Neuronal stem cell (in vitro differentiated cells): Measurements from ENCODE around the gene TESMIN.

Experiments used
- DNase-seq: peaks from one replicate; pipeline ENCODE4 v3.0.0-alpha.2; 2013; ENCODE audit warnings: low spot score
- H2AFZ ChIP-seq: one replicate; pipeline ENCODE4 v1.6.1; 2013; ENCODE audit warnings: mild to moderate bottlenecking, low read length, inconsistent platforms
- H2AK5ac ChIP-seq: 2 replicates; pipeline ENCODE4 v1.6.1; 2013; ENCODE audit warnings: low read depth, mild to moderate bottlenecking, inconsistent platforms, low read length, moderate library complexity, mixed read lengths
- H2BK120ac ChIP-seq: 2 replicates; pipeline ENCODE4 v1.6.1; 2013; ENCODE audit warnings: low read depth, mild to moderate bottlenecking, inconsistent platforms, low read length, moderate library complexity, mixed read lengths
- H2BK12ac ChIP-seq: one replicate; pipeline ENCODE4 v1.6.1; 2013; ENCODE audit warnings: low read length, inconsistent platforms
- H2BK15ac ChIP-seq: 2 replicates; pipeline ENCODE4 v1.6.1; 2013; ENCODE audit warnings: mild to moderate bottlenecking, low read length, inconsistent platforms, mixed read lengths
- H2BK5ac ChIP-seq: one replicate; pipeline ENCODE4 v1.6.1; 2013; ENCODE audit warnings: inconsistent platforms, mild to moderate bottlenecking, low read length, moderate library complexity
- H3K14ac ChIP-seq: one replicate; pipeline ENCODE4 v1.6.1; 2013; ENCODE audit warnings: low read length, inconsistent platforms
- H3K18ac ChIP-seq: 2 replicates; pipeline ENCODE4 v1.6.1; 2013; ENCODE audit warnings: low read length, inconsistent platforms
- H3K23ac ChIP-seq: 2 replicates; pipeline ENCODE4 v1.6.1; 2013; ENCODE audit warnings: low read depth, mild to moderate bottlenecking, mixed read lengths, low read length, inconsistent platforms; ENCODE audit not compliant: poor library complexity
- H3K27ac ChIP-seq: replicated peaks from 3 replicates; pipeline ENCODE4 v1.5.1; 2013; ENCODE audit warnings: low read length, inconsistent platforms
- H3K27me3 ChIP-seq, 3 experiments: 2 replicates each; pipeline ENCODE4 v1.6.1; 2013; ENCODE audit warnings: low read length in 3 of 3, mild to moderate bottlenecking in 2 of 3, inconsistent platforms in 1 of 3, low read depth in 1 of 3, mixed read lengths in 1 of 3, moderate library complexity in 1 of 3; ENCODE audit not compliant: control insufficient read depth in 3 of 3, insufficient read depth in 3 of 3
- H3K36me3 ChIP-seq, 2 donors: replicated peaks in 1 of 2; 2 replicates each; pipeline ENCODE4 v1.6.1; 2013; ENCODE audit warnings: low read length in 2 of 2; ENCODE audit not compliant: control insufficient read depth in 2 of 2, insufficient read depth in 2 of 2
- H3K4ac ChIP-seq: 2 replicates; pipeline ENCODE4 v1.6.1; 2013; ENCODE audit warnings: inconsistent platforms, mild to moderate bottlenecking, low read length, moderate library complexity
- H3K4me1 ChIP-seq, 2 donors: 1 replicate in 1 of 2; 2 replicates in 1 of 2; pipeline ENCODE4 v1.6.1; 2013; ENCODE audit warnings: low read length in 2 of 2, low read depth in 1 of 2; ENCODE audit not compliant: control insufficient read depth in 2 of 2, insufficient read depth in 1 of 2
- H3K4me2 ChIP-seq: one replicate; pipeline ENCODE4 v1.6.1; 2013; ENCODE audit warnings: mild to moderate bottlenecking, low read length, inconsistent platforms; ENCODE audit not compliant: insufficient read depth, poor library complexity, severe bottlenecking
- H3K4me3 ChIP-seq, 2 donors: 2 replicates each; pipeline ENCODE4 v1.5.1; 2013; ENCODE audit warnings: low read length in 2 of 2, mild to moderate bottlenecking in 2 of 2, inconsistent platforms in 1 of 2, moderate library complexity in 1 of 2
- H3K79me1 ChIP-seq: one replicate; pipeline ENCODE4 v1.6.1; 2013; ENCODE audit warnings: low read depth, mild to moderate bottlenecking, inconsistent platforms, low read length, moderate library complexity
- H3K9ac ChIP-seq: one replicate; pipeline ENCODE4 v1.6.1; 2013; ENCODE audit warnings: mild to moderate bottlenecking, low read depth, low read length, inconsistent platforms; ENCODE audit not compliant: poor library complexity
- H3K9me3 ChIP-seq, 2 donors: replicated peaks in 1 of 2; 2 replicates each; pipeline versions ENCODE3 to v1.6.1; 2013; ENCODE audit warnings: low read length in 2 of 2, mild to moderate bottlenecking in 2 of 2, inconsistent platforms in 1 of 2, low read depth in 1 of 2, mixed read lengths in 1 of 2, moderate library complexity in 1 of 2; ENCODE audit not compliant: control insufficient read depth in 2 of 2, insufficient read depth in 1 of 2
- H4K8ac ChIP-seq: one replicate; pipeline ENCODE4 v1.6.1; 2013; ENCODE audit warnings: low read depth, mild to moderate bottlenecking, inconsistent platforms, low read length, moderate library complexity
- H4K91ac ChIP-seq: one replicate; pipeline ENCODE4 v1.6.1; 2013; ENCODE audit warnings: low read length, low read depth, mild to moderate bottlenecking, inconsistent platforms; ENCODE audit not compliant: poor library complexity
- WGBS, 2 donors: extraction: QIAGEN DNeasy Blood & Tissue Kit; methylation state at CpG; one replicate each; pipeline ENCODE4 v1.1.7; 2013; ENCODE audit warnings: missing lambda C conversion rate in 2 of 2, mixed read lengths in 1 of 2; ENCODE audit not compliant: insufficient read length in 2 of 2, insufficient replicate concordance in 1 of 2; ENCODE audit errors: extremely low coverage in 2 of 2; 5-methylcytosine and 5-hydroxymethylcytosine counted together

The TESMIN gene

GRCh38 chr11:68663482-68664010, 87.8 kb downstream of the TESMIN start:
- H3K27me3 ChIP-seq: peaks cover 0 to 10% (median 0%) of the 10 kb centered on the region in 3 experiments
- peak overlapping the region in 1 of 2 donors; percentile 1 for H3K4me3 ChIP-seq
- H3K14ac ChIP-seq: no peak overlapping the region
- H3K23ac ChIP-seq: peak overlapping the region; percentile 68
- H2BK15ac ChIP-seq: no peak overlapping the region
- H2AK5ac ChIP-seq: peak overlapping the region; percentile 53
- no peak overlapping the region for H3K27ac ChIP-seq
- peaks cover 0 to 2% of the 10 kb centered on the region in 2 donors for H3K9me3 ChIP-seq
- no peak overlapping the region for H3K18ac ChIP-seq
- H3K9ac ChIP-seq: no peak overlapping the region
- no peaks in the 10 kb centered on the region for H3K4me1 ChIP-seq
- DNase-seq: no peak
- no CpG with 5 or more reads among the region's 18 CpGs for WGBS, 2 donors
- H3K4ac ChIP-seq: no peak overlapping the region
- no peaks in the 10 kb centered on the region for H3K36me3 ChIP-seq
- H2AFZ ChIP-seq: no peak overlapping the region
- no peak overlapping the region for H4K91ac ChIP-seq
- H4K8ac ChIP-seq: no peak overlapping the region
- no peak overlapping the region for H2BK12ac ChIP-seq
- H3K79me1 ChIP-seq: no peaks in the 10 kb centered on the region
- no peak overlapping the region for H2BK120ac ChIP-seq
- H3K4me2 ChIP-seq: no peak overlapping the region
- H2BK5ac ChIP-seq: no peak overlapping the region

GRCh38 chr11:68661697-68662603, 89.4 kb downstream of the TESMIN start:
- H4K91ac ChIP-seq: no peak overlapping the region
- no peak overlapping the region for H2AFZ ChIP-seq
- no peaks in the 10 kb centered on the region for H3K79me1 ChIP-seq
- no peak overlapping the region for H2BK12ac ChIP-seq
- H3K36me3 ChIP-seq: no peaks in the 10 kb centered on the region
- no peak overlapping the region for H3K27ac ChIP-seq
- no peak overlapping the region for H4K8ac ChIP-seq
- peaks cover 0 to 13% (median 0%) of the 10 kb centered on the region in 3 experiments for H3K27me3 ChIP-seq
- H3K4me1 ChIP-seq: no peaks in the 10 kb centered on the region
- peak overlapping the region; percentile 34 for H2BK5ac ChIP-seq
- H3K4me3 ChIP-seq: no peak overlapping the region
- no peak overlapping the region for H3K18ac ChIP-seq
- H3K9ac ChIP-seq: no peak overlapping the region
- no CpG with 5 or more reads among the region's 18 CpGs for WGBS, 2 donors
- no peak overlapping the region for H3K4me2 ChIP-seq
- no peak overlapping the region for H2BK15ac ChIP-seq
- peak overlapping the region; percentile 28 for H2AK5ac ChIP-seq
- H3K14ac ChIP-seq: no peak overlapping the region
- no peak overlapping the region for H3K4ac ChIP-seq
- H3K9me3 ChIP-seq: peaks cover 0 to 2% of the 10 kb centered on the region in 2 donors
- H3K23ac ChIP-seq: no peak overlapping the region
- no peak overlapping the region for H2BK120ac ChIP-seq
- no peak for DNase-seq

DNA sequence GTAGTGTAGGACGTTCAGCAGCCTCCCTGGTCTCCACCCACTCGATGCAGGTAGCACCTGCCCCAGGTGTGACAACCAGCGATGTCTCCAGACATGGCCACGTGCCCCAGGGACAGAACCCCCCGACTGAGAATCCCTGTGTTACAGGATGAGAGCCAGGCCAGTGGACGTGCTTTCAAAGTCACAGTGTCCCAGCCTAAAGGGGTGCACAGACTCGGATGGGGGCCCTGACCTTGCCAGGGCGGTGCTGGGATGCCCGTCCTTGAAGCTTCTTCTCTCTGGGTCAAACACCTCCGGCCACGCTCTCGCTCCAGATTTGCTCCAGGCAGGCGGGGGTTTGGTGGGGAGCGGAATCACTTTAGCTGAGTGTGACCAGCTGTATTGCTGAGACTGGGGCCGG, 90.3 kb downstream of the TESMIN start:
- H2BK15ac ChIP-seq: peak overlapping the region; percentile 49
- no peak overlapping the region for H2BK120ac ChIP-seq
- peaks cover 0 to 2% of the 10 kb centered on the region in 2 donors for H3K9me3 ChIP-seq
- WGBS, 2 donors: no CpG with 5 or more reads among the region's 15 CpGs
- H2AFZ ChIP-seq: no peak overlapping the region
- no peak overlapping the region for H3K4ac ChIP-seq
- H3K18ac ChIP-seq: peak overlapping the region; percentile 48
- peaks cover 0 to 13% (median 0%) of the 10 kb centered on the region in 3 experiments for H3K27me3 ChIP-seq
- H3K23ac ChIP-seq: peak overlapping the region; percentile 85
- no peak for DNase-seq
- H3K4me2 ChIP-seq: peak overlapping the region; percentile 11
- H3K9ac ChIP-seq: no peak overlapping the region
- H2BK5ac ChIP-seq: peak overlapping the region; percentile 34
- no peak overlapping the region for H4K91ac ChIP-seq
- peak overlapping the region; percentile 22 for H2BK12ac ChIP-seq
- peak overlapping the region; percentile 63 for H2AK5ac ChIP-seq
- H3K79me1 ChIP-seq: no peaks in the 10 kb centered on the region
- no peak overlapping the region for H3K27ac ChIP-seq
- no peak overlapping the region for H4K8ac ChIP-seq
- no peak overlapping the region for H3K14ac ChIP-seq
- H3K4me3 ChIP-seq: no peak overlapping the region
- H3K36me3 ChIP-seq: no peaks in the 10 kb centered on the region
- H3K4me1 ChIP-seq: no peaks in the 10 kb centered on the region
